Daoy (cell line): ENCODE measurements around the gene FAM234A. TPM values are rescaled to one million over a fixed set of nuclear protein-coding genes. Genes with fewer than 3 reads are reported as not detected.
A peak's percentile ranks its signal among the peaks of the same experiment; 100 is the strongest.
"Not testable (repeated sequence)": the region's sequence is repeated elsewhere in the genome, so short reads cannot be mapped to it uniquely, and the experiment has no call there.

Experiments
- DNase-seq: peaks from one replicate; pipeline ENCODE4 v3.0.0-alpha.2; 2015; ENCODE audit warnings: low read depth
- total RNA-seq: library from RNA; depleted of rRNA; stranded (reverse); fragments of >200 nt; shearing (Covaris generic); gene quantifications from 2 replicates; pipeline ENCODE4 v1.2.3, GENCODE V29; 2014; rRNA removed

Gene FAM234A
- total RNA-seq, result 25.8 and 29.1 TPM in 2 replicates

- DNase-seq, result peak; percentile 93
Measured at GRCh38 chr16:234468-235305, at the start of gene FAM234A. FAM234A (plus strand) TSS chr16:234821; CDS start chr16:254414, 19,593 bp downstream.

- no peak for DNase-seq
Measured at GRCh38 chr16:185213-185612, 49.4 kb upstream of the FAM234A start.

- DNase-seq, result no peak
Measured at GRCh38 chr16:185691-186090, 48.9 kb upstream of the FAM234A start.

- no peak for DNase-seq
Measured at GRCh38 chr16:187330-187729, 47.3 kb upstream of the FAM234A start.

- DNase-seq, result no peak
Measured at GRCh38 chr16:188674-189073, 45.9 kb upstream of the FAM234A start.

- DNase-seq, result no peak
Measured at GRCh38 chr16:189604-190186, 44.9 kb upstream of the FAM234A start.

- no peak for DNase-seq
Measured at GRCh38 chr16:191831-192230, 42.8 kb upstream of the FAM234A start.

GRCh38 chr16:192686-193085, 41.9 kb upstream of the FAM234A start:
- DNase-seq, result no peak

GRCh38 chr16:193441-193840, 41.2 kb upstream of the FAM234A start:
- DNase-seq, result no peak

- DNase-seq, result no peak
Measured at GRCh38 chr16:194516-194915, 40.1 kb upstream of the FAM234A start.

- peak; percentile 9 for DNase-seq
Measured at GRCh38 chr16:200388-200787, 34.2 kb upstream of the FAM234A start.

- DNase-seq, result no peak
Measured at GRCh38 chr16:203246-203645, 31.4 kb upstream of the FAM234A start.

- DNase-seq, result not testable (repeated sequence)
Measured at GRCh38 chr16:204046-204445, 30.6 kb upstream of the FAM234A start.

- DNase-seq, result not testable (repeated sequence)
Measured at GRCh38 chr16:209359-209758, 25.3 kb upstream of the FAM234A start.

GRCh38 chr16:211631-212180, 22.9 kb upstream of the FAM234A start:
- not testable (repeated sequence) for DNase-seq

GRCh38 chr16:212999-213398, 21.6 kb upstream of the FAM234A start:
- no peak for DNase-seq

- DNase-seq, result no peak
Measured at GRCh38 chr16:220021-220420, 14.6 kb upstream of the FAM234A start.

GRCh38 chr16:228151-228851, 6.3 kb upstream of the FAM234A start:
- DNase-seq, result peak; percentile 4

- peak; percentile 91 for DNase-seq
Measured at GRCh38 chr16:228852-229730, 5.5 kb upstream of the FAM234A start, which contains the start of gene LUC7L. LUC7L (minus strand) TSS chr16:229449; CDS start chr16:229339, 110 bp downstream.

- DNase-seq, result no peak
Measured at GRCh38 chr16:229731-230281, 4.8 kb upstream of the FAM234A start.

- not testable (repeated sequence) for DNase-seq
Measured at GRCh38 chr16:230351-230750, 4.3 kb upstream of the FAM234A start.
